ENCODE measurements around the gene WDR1. TPM values are rescaled to one million over a fixed set of nuclear protein-coding genes. Genes with fewer than 3 reads are reported as not detected.

The WDR1 gene
- total RNA-seq, 6 donors from 2014 or later: 135 to 307 (median 183) TPM

- DNase-seq (no peak), ATAC-seq (ENCODE audit: low FRiP score in 2 of 2) (no peak)
- Histone ChIP-seq H3K36me3 (peaks cover 23 to 93% (median 69%) of the 10 kb centered on the region in 4 donors), H3K9me3 (no peaks in the 10 kb centered on the region), H3K27ac (peak overlapping the region in 2 of 4 donors; percentile 10 to 84), H3K4me3 (no peak overlapping the region), H3K27me3 (no peaks in the 10 kb centered on the region), H3K4me1 (peaks cover 46 to 72% (median 51%) of the 10 kb centered on the region in 4 donors)
- TF ChIP-seq CTCF (IDR thresholded peaks at IDR 0.05) (no peak), EP300 (IDR thresholded peaks at IDR 0.05) (no peak), POLR2A (IDR thresholded peaks at IDR 0.05) (no peak), POLR2AphosphoS5 (IDR thresholded peaks at IDR 0.05) (no peak)
- 88 to 91% methylated on average over 18 to 25 of the region's 25 CpGs for whole genome bisulfite sequencing, 2 donors
Measured at GRCh38 chr4:10099499-10100325, 16.9 kb downstream of the WDR1 start.

- no peaks in the 10 kb centered on the region for H3K9me3 ChIP-seq
- DNase-seq (no peak), ATAC-seq (ENCODE audit: low FRiP score in 2 of 2) (no peak)
- peaks cover 49 to 73% (median 59%) of the 10 kb centered on the region in 4 donors for H3K4me1 ChIP-seq
- TF ChIP-seq POLR2A (IDR thresholded peaks at IDR 0.05) (no peak), POLR2AphosphoS5 (IDR thresholded peaks at IDR 0.05) (no peak), EP300 (IDR thresholded peaks at IDR 0.05) (no peak), CTCF (IDR thresholded peaks at IDR 0.05) (no peak)
- H3K4me3 ChIP-seq: no peak overlapping the region
- 86 to 91% methylated on average over 9 to 11 of the region's 12 CpGs for whole genome bisulfite sequencing, 2 donors
- no peaks in the 10 kb centered on the region for H3K27me3 ChIP-seq
- H3K27ac ChIP-seq: peak overlapping the region in 1 of 4 donors; percentile 84
- H3K36me3 ChIP-seq: peaks cover 26 to 98% (median 72%) of the 10 kb centered on the region in 4 donors
Measured at GRCh38 chr4:10098780-10099160, 17.8 kb downstream of the WDR1 start.

- Histone ChIP-seq H3K27ac (peak overlapping the region in 2 of 4 donors; percentile 79 to 84), H3K27me3 (no peaks in the 10 kb centered on the region), H3K36me3 (peaks cover 26 to 98% (median 72%) of the 10 kb centered on the region in 4 donors), H3K4me3 (no peak overlapping the region), H3K9me3 (no peaks in the 10 kb centered on the region), H3K4me1 (peaks cover 55 to 73% (median 65%) of the 10 kb centered on the region in 4 donors)
- 91 to 94% methylated on average over 8 to 9 of the region's 9 CpGs for WGBS, 2 donors
- TF ChIP-seq EP300 (IDR thresholded peaks at IDR 0.05) (no peak), POLR2A (IDR thresholded peaks at IDR 0.05) (no peak), POLR2AphosphoS5 (IDR thresholded peaks at IDR 0.05) (no peak)
- DNase-seq: no peak
- ATAC-seq (ENCODE audit: low FRiP score in 2 of 2): no peak
Measured at GRCh38 chr4:10097906-10098779, 18.5 kb downstream of the WDR1 start.

- Histone ChIP-seq H3K4me3 (no peak overlapping the region), H3K27ac (peak overlapping the region; percentile 62 to 84 (median 80)), H3K36me3 (peaks cover 26 to 96% (median 69%) of the 10 kb centered on the region in 4 donors), H3K4me1 (peaks cover 66 to 75% (median 73%) of the 10 kb centered on the region in 4 donors), H3K27me3 (no peaks in the 10 kb centered on the region), H3K9me3 (no peaks in the 10 kb centered on the region)
- 75 to 78% methylated on average over 8 to 9 of the region's 9 CpGs for WGBS, 2 donors
- peak in 1 of 2 donors; percentile 1 for ATAC-seq (ENCODE audit: low FRiP score in 2 of 2)
- DNase-seq: no peak
- TF ChIP-seq POLR2A (IDR thresholded peaks at IDR 0.05): no peak
Measured at GRCh38 chr4:10096978-10097335, 19.6 kb downstream of the WDR1 start.

GRCh38 chr4:10096201-10096977 lies 20.2 kb downstream of the WDR1 start:
- H3K27me3 ChIP-seq: no peaks in the 10 kb centered on the region
- DNase-seq: peak in 1 of 2 donors; percentile 81
- ATAC-seq (ENCODE audit: low FRiP score in 2 of 2): peak; percentile 65 to 77
- no peaks in the 10 kb centered on the region for H3K9me3 ChIP-seq
- 55 to 68% methylated on average over 7 to 17 of the region's 17 CpGs for WGBS, 2 donors
- H3K27ac ChIP-seq: peak overlapping the region; percentile 62 to 84 (median 80)
- no peak overlapping the region for H3K4me3 ChIP-seq
- peaks cover 62 to 69% (median 67%) of the 10 kb centered on the region in 4 donors for H3K4me1 ChIP-seq
- H3K36me3 ChIP-seq: peaks cover 31 to 96% (median 71%) of the 10 kb centered on the region in 4 donors
- TF ChIP-seq EP300 (IDR thresholded peaks at IDR 0.05) (no peak), POLR2AphosphoS5 (IDR thresholded peaks at IDR 0.05) (no peak), CTCF (IDR thresholded peaks at IDR 0.05) (no peak), POLR2A (IDR thresholded peaks at IDR 0.05) (no peak)

Data from upper lobe of left lung (tissue), 6 donors.